Measurements from ENCODE around the gene ZNF710.

- TF ChIP-seq CREB1 (IDR thresholded peaks at IDR 0.05) (no peak), CREB1 (CRISPR knock-in tag; IDR thresholded peaks at IDR 0.05) (no peak), CTCF (IDR thresholded peaks at IDR 0.05 in 2 of 3, conservative IDR thresholded peaks at IDR 0.05 in 1 of 3; ENCODE audit: insufficient read depth in 2 of 3, low read depth in 1 of 3, low read length in 3 of 3) (no peak), POLR2A (conservative IDR thresholded peaks at IDR 0.05) (no peak)
- TF ChIP-seq, protein P1, sequence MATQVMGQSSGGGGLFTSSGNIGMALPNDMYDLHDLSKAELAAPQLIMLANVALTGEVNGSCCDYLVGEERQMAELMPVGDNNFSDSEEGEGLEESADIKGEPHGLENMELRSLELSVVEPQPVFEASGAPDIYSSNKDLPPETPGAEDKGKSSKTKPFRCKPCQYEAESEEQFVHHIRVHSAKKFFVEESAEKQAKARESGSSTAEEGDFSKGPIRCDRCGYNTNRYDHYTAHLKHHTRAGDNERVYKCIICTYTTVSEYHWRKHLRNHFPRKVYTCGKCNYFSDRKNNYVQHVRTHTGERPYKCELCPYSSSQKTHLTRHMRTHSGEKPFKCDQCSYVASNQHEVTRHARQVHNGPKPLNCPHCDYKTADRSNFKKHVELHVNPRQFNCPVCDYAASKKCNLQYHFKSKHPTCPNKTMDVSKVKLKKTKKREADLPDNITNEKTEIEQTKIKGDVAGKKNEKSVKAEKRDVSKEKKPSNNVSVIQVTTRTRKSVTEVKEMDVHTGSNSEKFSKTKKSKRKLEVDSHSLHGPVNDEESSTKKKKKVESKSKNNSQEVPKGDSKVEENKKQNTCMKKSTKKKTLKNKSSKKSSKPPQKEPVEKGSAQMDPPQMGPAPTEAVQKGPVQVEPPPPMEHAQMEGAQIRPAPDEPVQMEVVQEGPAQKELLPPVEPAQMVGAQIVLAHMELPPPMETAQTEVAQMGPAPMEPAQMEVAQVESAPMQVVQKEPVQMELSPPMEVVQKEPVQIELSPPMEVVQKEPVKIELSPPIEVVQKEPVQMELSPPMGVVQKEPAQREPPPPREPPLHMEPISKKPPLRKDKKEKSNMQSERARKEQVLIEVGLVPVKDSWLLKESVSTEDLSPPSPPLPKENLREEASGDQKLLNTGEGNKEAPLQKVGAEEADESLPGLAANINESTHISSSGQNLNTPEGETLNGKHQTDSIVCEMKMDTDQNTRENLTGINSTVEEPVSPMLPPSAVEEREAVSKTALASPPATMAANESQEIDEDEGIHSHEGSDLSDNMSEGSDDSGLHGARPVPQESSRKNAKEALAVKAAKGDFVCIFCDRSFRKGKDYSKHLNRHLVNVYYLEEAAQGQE (IDR thresholded peaks at IDR 0.05; ENCODE audit: borderline replicate concordance) = no peak
- TF ChIP-seq, protein P1 (CRISPR knock-in tag; IDR thresholded peaks at IDR 0.05; ENCODE audit: low read depth) = no peak
Measured at GRCh38 chr15:89980896-89981295, 20.2 kb upstream of the ZNF710 start.

All from K562 (cell line).